Measurements from ENCODE around the gene MRFAP1L1. TPM values are rescaled to one million over a fixed set of nuclear protein-coding genes. Genes with fewer than 3 reads are reported as not detected.

MRFAP1L1 gene
- total RNA-seq, 1 donor from 2014 or later, result 43.0 TPM

- H3K36me3 Mint-ChIP-seq (ENCODE audit: low read depth, unreplicated experiment), result peaks cover 4% of the 10 kb centered on the region
- H3K4me3 Mint-ChIP-seq (ENCODE audit: unreplicated experiment), result no peak overlapping the region
- no peak for DNase-seq (ENCODE audit: low spot score)
- H3K27ac Mint-ChIP-seq (ENCODE audit: unreplicated experiment), result no peak overlapping the region
- H3K27me3 Mint-ChIP-seq (ENCODE audit: unreplicated experiment), result peaks cover 15% of the 10 kb centered on the region
- no peak for TF ChIP-seq CTCF (IDR thresholded peaks at IDR 0.05; ENCODE audit: unreplicated experiment)
- peaks cover 1% of the 10 kb centered on the region for H3K4me1 Mint-ChIP-seq (ENCODE audit: unreplicated experiment)
- no peaks in the 10 kb centered on the region for H3K9me3 Mint-ChIP-seq (ENCODE audit: unreplicated experiment)
Observed at GRCh38 chr4:6668391-6668790, 41.3 kb downstream of the MRFAP1L1 start.

GRCh38 chr4:6665320-6665654 lies 44.4 kb downstream of the MRFAP1L1 start:
- no peaks in the 10 kb centered on the region for H3K36me3 Mint-ChIP-seq (ENCODE audit: low read depth, unreplicated experiment)
- H3K27ac Mint-ChIP-seq (ENCODE audit: unreplicated experiment), result no peak overlapping the region
- peaks cover 14% of the 10 kb centered on the region for H3K27me3 Mint-ChIP-seq (ENCODE audit: unreplicated experiment)
- no peak for TF ChIP-seq CTCF (IDR thresholded peaks at IDR 0.05; ENCODE audit: unreplicated experiment)
- no peak overlapping the region for H3K4me3 Mint-ChIP-seq (ENCODE audit: unreplicated experiment)
- no peaks in the 10 kb centered on the region for H3K9me3 Mint-ChIP-seq (ENCODE audit: unreplicated experiment)
- DNase-seq (ENCODE audit: low spot score), result no peak
- no peaks in the 10 kb centered on the region for H3K4me1 Mint-ChIP-seq (ENCODE audit: unreplicated experiment)

- Mint-ChIP-seq H3K9me3 (ENCODE audit: unreplicated experiment) (no peaks in the 10 kb centered on the region), H3K36me3 (ENCODE audit: low read depth, unreplicated experiment) (no peaks in the 10 kb centered on the region), H3K4me3 (ENCODE audit: unreplicated experiment) (no peak overlapping the region), H3K27ac (ENCODE audit: unreplicated experiment) (no peak overlapping the region), H3K4me1 (ENCODE audit: unreplicated experiment) (no peaks in the 10 kb centered on the region), H3K27me3 (ENCODE audit: unreplicated experiment) (peaks cover 12% of the 10 kb centered on the region)
- TF ChIP-seq CTCF (IDR thresholded peaks at IDR 0.05; ENCODE audit: unreplicated experiment), result no peak
- DNase-seq (ENCODE audit: low spot score), result no peak
Observed at GRCh38 chr4:6663596-6664393, 45.9 kb downstream of the MRFAP1L1 start.

GRCh38 chr4:6662591-6662990 lies 47.1 kb downstream of the MRFAP1L1 start:
- no peak for TF ChIP-seq CTCF (IDR thresholded peaks at IDR 0.05; ENCODE audit: unreplicated experiment)
- Mint-ChIP-seq H3K27me3 (ENCODE audit: unreplicated experiment) (peaks cover 8% of the 10 kb centered on the region), H3K4me1 (ENCODE audit: unreplicated experiment) (no peaks in the 10 kb centered on the region), H3K27ac (ENCODE audit: unreplicated experiment) (no peak overlapping the region), H3K36me3 (ENCODE audit: low read depth, unreplicated experiment) (no peaks in the 10 kb centered on the region), H3K9me3 (ENCODE audit: unreplicated experiment) (no peaks in the 10 kb centered on the region), H3K4me3 (ENCODE audit: unreplicated experiment) (no peak overlapping the region)
- no peak for DNase-seq (ENCODE audit: low spot score)

GRCh38 chr4:6660430-6660829 lies 49.2 kb downstream of the MRFAP1L1 start:
- Mint-ChIP-seq H3K27me3 (ENCODE audit: unreplicated experiment) (peaks cover 6% of the 10 kb centered on the region), H3K36me3 (ENCODE audit: low read depth, unreplicated experiment) (no peaks in the 10 kb centered on the region), H3K4me1 (ENCODE audit: unreplicated experiment) (no peaks in the 10 kb centered on the region), H3K27ac (ENCODE audit: unreplicated experiment) (no peak overlapping the region), H3K4me3 (ENCODE audit: unreplicated experiment) (no peak overlapping the region), H3K9me3 (ENCODE audit: unreplicated experiment) (no peaks in the 10 kb centered on the region)
- no peak for DNase-seq (ENCODE audit: low spot score)
- no peak for TF ChIP-seq CTCF (IDR thresholded peaks at IDR 0.05; ENCODE audit: unreplicated experiment)
